H9 (cell line): ENCODE results near the gene TAS2R13. TPM values are rescaled to one million over a fixed set of nuclear protein-coding genes. Genes with fewer than 3 reads are reported as not detected.

Source experiments
- DNase-seq: peaks from one replicate; pipeline ENCODE4 v3.0.0-alpha.2; 2017
- H2AFZ ChIP-seq: one replicate; pipeline ENCODE4 v1.6.1; 2013; ENCODE audit warnings: mild to moderate bottlenecking, low read length, control low read depth, moderate library complexity
- H2AK5ac ChIP-seq: 2 replicates; pipeline ENCODE4 v1.6.1; 2013; ENCODE audit warnings: low read length, control low read depth, mixed read lengths; ENCODE audit not compliant: insufficient read length
- H2BK120ac ChIP-seq: one replicate; pipeline ENCODE4 v1.6.1; 2013; ENCODE audit warnings: low read depth, mild to moderate bottlenecking, low read length, control low read depth, inconsistent platforms; ENCODE audit not compliant: poor library complexity, severe bottlenecking
- H2BK12ac ChIP-seq: 2 replicates; pipeline ENCODE4 v1.6.1; 2013; ENCODE audit warnings: low read length, control low read depth, mixed read lengths, low read depth; ENCODE audit not compliant: insufficient read length
- H2BK15ac ChIP-seq: 2 replicates; pipeline ENCODE4 v1.6.1; 2013; ENCODE audit warnings: low read depth, low read length, control low read depth
- H2BK20ac ChIP-seq: one replicate; pipeline ENCODE4 v1.6.1; 2013; ENCODE audit warnings: low read depth, mild to moderate bottlenecking, low read length, control low read depth, inconsistent platforms; ENCODE audit not compliant: poor library complexity, severe bottlenecking
- H2BK5ac ChIP-seq: 2 replicates; pipeline ENCODE4 v1.6.1; 2013; ENCODE audit warnings: low read length, control low read depth, mixed read lengths; ENCODE audit not compliant: insufficient read length
- H3K14ac ChIP-seq: 2 replicates; pipeline ENCODE4 v1.6.1; 2013; ENCODE audit warnings: low read length, control low read depth; ENCODE audit not compliant: insufficient read depth
- H3K18ac ChIP-seq: 2 replicates; pipeline ENCODE4 v1.6.1; 2013; ENCODE audit warnings: low read depth, mild to moderate bottlenecking, mixed read lengths, low read length, control low read depth; ENCODE audit not compliant: insufficient read length
- H3K23ac ChIP-seq: 2 replicates; pipeline ENCODE4 v1.6.1; 2013; ENCODE audit warnings: low read length, control low read depth, mixed read lengths, low read depth; ENCODE audit not compliant: insufficient read length
- H3K23me2 ChIP-seq: 2 replicates; pipeline ENCODE4 v1.6.1; 2013; ENCODE audit warnings: low read depth, mild to moderate bottlenecking, mixed read lengths, low read length, control low read depth; ENCODE audit not compliant: insufficient read length, poor library complexity, severe bottlenecking
- H3K27ac ChIP-seq: 2 replicates; pipeline ENCODE4 v1.5.1; 2013; ENCODE audit warnings: low read length, control low read depth, mixed read lengths, low read depth; ENCODE audit not compliant: insufficient read length
- H3K27me3 ChIP-seq: 2 replicates; pipeline ENCODE4 v1.6.1; 2013; ENCODE audit warnings: low read length, control low read depth, inconsistent platforms; ENCODE audit not compliant: insufficient read depth
- H3K4ac ChIP-seq: 2 replicates; pipeline ENCODE4 v1.6.1; 2013; ENCODE audit warnings: low read depth, mild to moderate bottlenecking, control low read depth, inconsistent platforms, low read length, moderate library complexity
- H3K4me1 ChIP-seq: 2 replicates; pipeline ENCODE4 v1.6.1; 2013; ENCODE audit warnings: low read length, control low read depth, inconsistent platforms; ENCODE audit not compliant: insufficient read depth
- H3K4me2 ChIP-seq: 2 replicates; pipeline ENCODE4 v1.6.1; 2013; ENCODE audit warnings: low read length, control low read depth, mixed read lengths; ENCODE audit not compliant: insufficient read length, insufficient read depth
- H3K56ac ChIP-seq: 2 replicates; pipeline ENCODE4 v1.6.1; 2013; ENCODE audit warnings: low read depth, mild to moderate bottlenecking, mixed read lengths, low read length, control low read depth; ENCODE audit not compliant: insufficient read length
- H3K79me1 ChIP-seq: 2 replicates; pipeline ENCODE4 v1.6.1; 2013; ENCODE audit warnings: low read depth, mild to moderate bottlenecking, moderate library complexity, low read length, control low read depth, inconsistent platforms; ENCODE audit not compliant: insufficient read depth, poor library complexity, severe bottlenecking
- H3K79me2 ChIP-seq: 2 replicates; pipeline ENCODE4 v1.6.1; 2013; ENCODE audit warnings: low read length, control low read depth, inconsistent platforms; ENCODE audit not compliant: insufficient read depth
- H3K9ac ChIP-seq: 2 replicates; pipeline ENCODE4 v1.6.1; 2013; ENCODE audit warnings: low read length, control low read depth, mixed read lengths; ENCODE audit not compliant: insufficient read length; ENCODE audit errors: extremely low read depth
- H3K9me3 ChIP-seq: one replicate; pipeline ENCODE4 v1.6.1; 2013; ENCODE audit warnings: low read depth, low read length, inconsistent platforms; ENCODE audit not compliant: control insufficient read depth
- H3T11ph ChIP-seq: one replicate; pipeline ENCODE4 v1.6.1; 2013; ENCODE audit warnings: mild to moderate bottlenecking, low read length, control low read depth, inconsistent platforms
- H4K20me1 ChIP-seq: one replicate; pipeline ENCODE4 v1.6.1; 2013; ENCODE audit not compliant: control insufficient read depth, insufficient read length, insufficient read depth
- H4K5ac ChIP-seq: 2 replicates; pipeline ENCODE4 v1.6.1; 2013; ENCODE audit warnings: low read depth, mild to moderate bottlenecking, mixed read lengths, low read length, control low read depth; ENCODE audit not compliant: insufficient read length
- H4K8ac ChIP-seq: replicated peaks from 2 replicates; pipeline ENCODE4 v1.6.1; 2013; ENCODE audit warnings: low read length, control low read depth, mixed read lengths, low read depth; ENCODE audit not compliant: insufficient read length
- H4K91ac ChIP-seq: 2 replicates; pipeline ENCODE4 v1.6.1; 2013; ENCODE audit warnings: low read depth, mild to moderate bottlenecking, moderate library complexity, mixed read lengths, low read length, control low read depth; ENCODE audit not compliant: insufficient read length
- H3K27ac Mint-ChIP-seq, 3 experiments: 2 replicates in 2 of 3; 3 replicates in 1 of 3; pipeline ENCODE4 v1.8.0; 2020 to 2021; ENCODE audit warnings: mixed read lengths in 3 of 3, mild to moderate bottlenecking in 1 of 3, moderate library complexity in 1 of 3
- H3K27me3 Mint-ChIP-seq: 2 replicates; pipeline ENCODE4 v1.8.0; 2021; ENCODE audit warnings: low read depth, mild to moderate bottlenecking, moderate library complexity, mixed read lengths
- H3K36me3 Mint-ChIP-seq, 3 experiments: 2 replicates in 2 of 3; 3 replicates in 1 of 3; pipeline ENCODE4 v1.8.0; 2020 to 2021; ENCODE audit warnings: low read depth in 3 of 3, mixed read lengths in 3 of 3; ENCODE audit not compliant: insufficient read depth in 1 of 3
- H3K4me1 Mint-ChIP-seq, 2 experiments: 2 replicates each; pipeline ENCODE4 v1.8.0; 2020; ENCODE audit warnings: mixed read lengths in 2 of 2
- H3K4me3 Mint-ChIP-seq, 2 experiments: 2 replicates in 1 of 2; 3 replicates in 1 of 2; pipeline ENCODE4 v1.8.0; 2020 to 2021; ENCODE audit warnings: mild to moderate bottlenecking in 2 of 2, mixed read lengths in 2 of 2, moderate library complexity in 1 of 2
- H3K9me3 Mint-ChIP-seq, 2 experiments: 2 replicates in 1 of 2; 3 replicates in 1 of 2; pipeline ENCODE4 v1.8.0; 2020; ENCODE audit warnings: mild to moderate bottlenecking in 2 of 2, mixed read lengths in 2 of 2, moderate library complexity in 1 of 2
- WGBS: extraction: QIAGEN DNeasy Blood & Tissue Kit; methylation state at CpG from one replicate; pipeline ENCODE4 v1.1.7; 2013; ENCODE audit warnings: missing lambda C conversion rate, low lambda C conversion rate, mixed read lengths; ENCODE audit not compliant: insufficient read length; ENCODE audit errors: extremely low coverage; 5-methylcytosine and 5-hydroxymethylcytosine counted together
- total RNA-seq: library from RNA; stranded (reverse); gene quantifications from 2 replicates; pipeline ENCODE4 v1.2.1, GENCODE V29; 2021
- TF ChIP-seq, protein P1 (sequence below): fragments of 200-600 bp; sonication (generic); conservative IDR thresholded peaks from 3 replicates; pipeline ENCODE4 v1.8.0; 2021; ENCODE audit warnings: antibody characterized with exemption, mild to moderate bottlenecking

TAS2R13 gene
- total RNA-seq, 1 experiment from 2014 or later, result 0.50 TPM

GRCh38 chr12:10928746-10929286, 19.5 kb upstream of the TAS2R13 start, which contains the start of gene PRH2:
Gene PRH2 (plus strand): TSS chr12:10929236. CDS start chr12:10929274, 38 bp downstream.
- Histone ChIP-seq H3K56ac (no peak within 1 kb of the TSS), H3K27ac (no peak within 1 kb of the TSS), H3K9ac (no peak within 1 kb of the TSS), H3K4me1 (no peaks in the 10 kb centered on the region), H4K8ac (no peak within 1 kb of the TSS), H2AFZ (no peak within 1 kb of the TSS), H3T11ph (no peak within 1 kb of the TSS), H2AK5ac (no peak within 1 kb of the TSS), H2BK120ac (no peak within 1 kb of the TSS), H4K5ac (no peak within 1 kb of the TSS), H4K20me1 (no peaks in the 10 kb centered on the region), H3K79me2 (no peaks in the 10 kb centered on the region), H3K27me3 (no peaks in the 10 kb centered on the region), H3K14ac (no peak within 1 kb of the TSS), H2BK5ac (no peak within 1 kb of the TSS), H2BK15ac (no peak within 1 kb of the TSS), H3K4me2 (no peak within 1 kb of the TSS), H3K23me2 (peaks cover 2% of the 10 kb centered on the region), H3K79me1 (no peaks in the 10 kb centered on the region), H3K4ac (no peak within 1 kb of the TSS), H3K9me3 (no peaks in the 10 kb centered on the region), H2BK12ac (no peak within 1 kb of the TSS), H3K18ac (no peak within 1 kb of the TSS), H3K23ac (no peak within 1 kb of the TSS), H2BK20ac (no peak within 1 kb of the TSS), H4K91ac (no peak within 1 kb of the TSS)
- Mint-ChIP-seq H3K4me1 (no peaks in the 10 kb centered on the region), H3K27ac (no peak within 1 kb of the TSS), H3K4me3 (no peak within 1 kb of the TSS), H3K9me3 (no peaks in the 10 kb centered on the region; a peak in 1 of 5 replicates), H3K36me3 (peaks cover 0 to 7% (median 0%) of the 10 kb centered on the region in 3 experiments; a peak in 2 of 7 replicates), H3K27me3 (no peaks in the 10 kb centered on the region; the same call in 1 of the 2 replicates)
- no peak for DNase-seq
- WGBS, result no CpG with 5 or more reads among the region's 5 CpGs
- TF ChIP-seq, protein P1, sequence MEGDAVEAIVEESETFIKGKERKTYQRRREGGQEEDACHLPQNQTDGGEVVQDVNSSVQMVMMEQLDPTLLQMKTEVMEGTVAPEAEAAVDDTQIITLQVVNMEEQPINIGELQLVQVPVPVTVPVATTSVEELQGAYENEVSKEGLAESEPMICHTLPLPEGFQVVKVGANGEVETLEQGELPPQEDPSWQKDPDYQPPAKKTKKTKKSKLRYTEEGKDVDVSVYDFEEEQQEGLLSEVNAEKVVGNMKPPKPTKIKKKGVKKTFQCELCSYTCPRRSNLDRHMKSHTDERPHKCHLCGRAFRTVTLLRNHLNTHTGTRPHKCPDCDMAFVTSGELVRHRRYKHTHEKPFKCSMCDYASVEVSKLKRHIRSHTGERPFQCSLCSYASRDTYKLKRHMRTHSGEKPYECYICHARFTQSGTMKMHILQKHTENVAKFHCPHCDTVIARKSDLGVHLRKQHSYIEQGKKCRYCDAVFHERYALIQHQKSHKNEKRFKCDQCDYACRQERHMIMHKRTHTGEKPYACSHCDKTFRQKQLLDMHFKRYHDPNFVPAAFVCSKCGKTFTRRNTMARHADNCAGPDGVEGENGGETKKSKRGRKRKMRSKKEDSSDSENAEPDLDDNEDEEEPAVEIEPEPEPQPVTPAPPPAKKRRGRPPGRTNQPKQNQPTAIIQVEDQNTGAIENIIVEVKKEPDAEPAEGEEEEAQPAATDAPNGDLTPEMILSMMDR, result no peak
